IMR-90 (cell line): ENCODE data around the gene PARG. TPM values are rescaled to one million over a fixed set of nuclear protein-coding genes. Genes with fewer than 3 reads are reported as not detected.

ENCODE experiments used
- ATAC-seq: fragments of 200-7000 bp; cut with Tn5 transposase; 2 replicates; pipeline ENCODE4 v1.9.1; 2020; ENCODE audit warnings: low read depth, mild to moderate bottlenecking, moderate library complexity
- BruUV-seq: library from RNA; stranded (reverse); fragments of 400-500 nt; replicated peaks from 2 replicates; lab custom pipeline; 2021; lab: Mats Ljungman, UMichigan
- CTCF ChIA-PET: fragments of 300-600 bp; formaldehyde crosslinking; extraction: SDS; loops from one replicate; lab custom pipeline; 2021; ENCODE audit warnings: antibody characterized with exemption; lab: Yijun Ruan, JAX
- POLR2A ChIA-PET: fragments of 300-600 bp; sonication (Branson Sonifier 250); formaldehyde crosslinking; loops from one replicate; lab custom pipeline; 2022; ENCODE audit warnings: antibody characterized with exemption; ENCODE audit not compliant: unreplicated experiment; lab: Charles Lee
- DNase-seq: peaks from one replicate; pipeline ENCODE4 v3.0.0; 2013
- H2AFZ ChIP-seq: replicated peaks from 2 replicates; pipeline ENCODE3; 2013; ENCODE audit warnings: low read length, mild to moderate bottlenecking; ENCODE audit not compliant: poor library complexity
- H2AK5ac ChIP-seq: 2 replicates; pipeline ENCODE4 v1.6.1; 2013; ENCODE audit warnings: low read depth, low read length, inconsistent platforms
- H2AK9ac ChIP-seq: replicated peaks from 2 replicates; pipeline ENCODE3; 2013; ENCODE audit warnings: mild to moderate bottlenecking, low read depth, low read length, moderate library complexity; ENCODE audit not compliant: poor library complexity
- H2BK120ac ChIP-seq: 2 replicates; pipeline ENCODE4 v1.6.1; 2013; ENCODE audit warnings: low read depth, low read length, inconsistent platforms
- H2BK15ac ChIP-seq: 3 replicates; pipeline ENCODE4 v1.6.1; 2013; ENCODE audit warnings: low read depth, low read length, inconsistent platforms
- H2BK20ac ChIP-seq: 2 replicates; pipeline ENCODE4 v1.6.1; 2013; ENCODE audit warnings: low read depth, mild to moderate bottlenecking, inconsistent platforms, low read length, moderate library complexity
- H2BK5ac ChIP-seq: 2 replicates; pipeline ENCODE4 v1.6.1; 2013; ENCODE audit warnings: mild to moderate bottlenecking, low read depth, low read length, inconsistent platforms; ENCODE audit not compliant: poor library complexity, severe bottlenecking
- H3K14ac ChIP-seq: replicated peaks from 2 replicates; pipeline ENCODE4 v1.6.1; 2013; ENCODE audit warnings: low read depth, low read length, inconsistent platforms
- H3K18ac ChIP-seq: 2 replicates; pipeline ENCODE4 v1.6.1; 2013; ENCODE audit warnings: low read depth, low read length, control low read depth
- H3K23ac ChIP-seq: 2 replicates; pipeline ENCODE4 v1.6.1; 2013; ENCODE audit warnings: low read depth, low read length, inconsistent platforms
- H3K27ac ChIP-seq: 2 replicates; pipeline ENCODE4 v1.5.1; 2013; ENCODE audit warnings: mild to moderate bottlenecking, control low read depth, low read length; ENCODE audit not compliant: insufficient read depth
- H3K27me3 ChIP-seq: 2 replicates; pipeline ENCODE4 v1.6.1; 2013; ENCODE audit warnings: low read length; ENCODE audit not compliant: control insufficient read depth, insufficient read depth
- H3K36me3 ChIP-seq: 2 replicates; pipeline ENCODE4 v1.6.1; 2013; ENCODE audit warnings: low read length, mixed read lengths; ENCODE audit not compliant: control insufficient read depth, insufficient read depth
- H3K4ac ChIP-seq: 2 replicates; pipeline ENCODE4 v1.6.1; 2013; ENCODE audit warnings: low read depth, low read length, inconsistent platforms
- H3K4me1 ChIP-seq: 2 replicates; pipeline ENCODE4 v1.6.1; 2013; ENCODE audit warnings: low read length, mixed read lengths; ENCODE audit not compliant: control insufficient read depth, insufficient read depth
- H3K4me2 ChIP-seq: 2 replicates; pipeline ENCODE4 v1.6.1; 2013; ENCODE audit warnings: low read depth, mild to moderate bottlenecking, control low read depth, low read length, moderate library complexity
- H3K4me3 ChIP-seq: 2 replicates; pipeline ENCODE4 v1.5.1; 2013; ENCODE audit warnings: low read depth, mild to moderate bottlenecking, control low read depth, low read length, moderate library complexity; ENCODE audit not compliant: insufficient read depth
- H3K56ac ChIP-seq: 2 replicates; pipeline ENCODE4 v1.6.1; 2013; ENCODE audit warnings: low read length, inconsistent platforms; ENCODE audit not compliant: insufficient read depth; ENCODE audit errors: extremely low read depth
- H3K79me1 ChIP-seq, 2 experiments: 2 replicates each; pipeline ENCODE4 v1.6.1; 2013; ENCODE audit warnings: low read length in 2 of 2, inconsistent platforms in 1 of 2, low read depth in 1 of 2
- H3K9ac ChIP-seq: 2 replicates; pipeline ENCODE4 v1.6.1; 2013; ENCODE audit warnings: low read depth, low read length, control low read depth
- H3K9me1 ChIP-seq: 2 replicates; pipeline ENCODE4 v1.6.1; 2013; ENCODE audit warnings: low read length, inconsistent platforms; ENCODE audit not compliant: insufficient read depth
- H3K9me3 ChIP-seq: 2 replicates; pipeline ENCODE4 v1.6.1; 2013; ENCODE audit warnings: low read length; ENCODE audit not compliant: control insufficient read depth, insufficient read depth
- H4K20me1 ChIP-seq: 2 replicates; pipeline ENCODE4 v1.6.1; 2013; ENCODE audit warnings: low read length, inconsistent platforms; ENCODE audit not compliant: insufficient read depth
- H4K5ac ChIP-seq: 2 replicates; pipeline ENCODE4 v1.6.1; 2013; ENCODE audit warnings: mild to moderate bottlenecking, low read depth, low read length, control low read depth
- H4K8ac ChIP-seq, 2 experiments: 2 replicates each; pipeline ENCODE4 v1.6.1; 2013; ENCODE audit warnings: low read depth in 2 of 2, low read length in 2 of 2, control low read depth in 1 of 2, inconsistent platforms in 1 of 2
- H4K91ac ChIP-seq: 2 replicates; pipeline ENCODE4 v1.6.1; 2013; ENCODE audit warnings: low read depth, low read length, inconsistent platforms; ENCODE audit not compliant: insufficient read depth
- WGBS, 2 experiments: methylation state at CpG; one replicate each; pipeline versions ENCODE4 v1.1.5 to v1.1.7; 2013; ENCODE audit warnings: missing lambda C conversion rate in 2 of 2; ENCODE audit not compliant: insufficient read length in 1 of 2; ENCODE audit errors: extremely low coverage in 2 of 2; 5-methylcytosine and 5-hydroxymethylcytosine counted together
- dilution Hi-C: fragments of 300-500 bp; cut with HindIII; formaldehyde crosslinking; loops from one replicate; pipeline ENCODE4 v1.14.3; 2018; ENCODE audit warnings: low sequenced_read_pairs; ENCODE audit not compliant: unreplicated experiment
- in situ Hi-C: fragments of 300-500 bp; cut with MboI; formaldehyde crosslinking; loops from 3 replicates; pipeline ENCODE4 v1.14.3; 2019; ENCODE audit warnings: low sequenced_read_pairs, inconsistent platforms, mixed read lengths
- intact Hi-C: fragments of 100-400 bp; cut with micrococcal nuclease; formaldehyde crosslinking; loops from 2 replicates; pipeline ENCODE4 v1.10.0; 2022
- polyA plus RNA-seq, 3 experiments: library from polyadenylated mRNA; depleted of rRNA; stranded (reverse); fragments of >200 nt; gene quantifications; 2 replicates each; pipeline ENCODE4 v1.2.3, GENCODE V29; 2012; ENCODE audit warnings: low replicate concordance in 1 of 3
- total RNA-seq: library from RNA; depleted of rRNA; stranded (reverse); fragments of >200 nt; gene quantifications from 2 replicates; pipeline ENCODE4 v1.2.3, GENCODE V29; 2012
- TF ChIP-seq, protein P1 (sequence below): fragments of 150-350 bp; IDR thresholded peaks from 2 replicates; pipeline ENCODE4 v1.6.1; 2016; ENCODE audit warnings: low read depth, mild to moderate bottlenecking, low read length, moderate library complexity, borderline replicate concordance

PARG gene
- total and polyA plus RNA-seq, 2 of the 4 experiments (the other 2 are of a cell fraction) = 8.6 to 24.4 TPM

DNA sequence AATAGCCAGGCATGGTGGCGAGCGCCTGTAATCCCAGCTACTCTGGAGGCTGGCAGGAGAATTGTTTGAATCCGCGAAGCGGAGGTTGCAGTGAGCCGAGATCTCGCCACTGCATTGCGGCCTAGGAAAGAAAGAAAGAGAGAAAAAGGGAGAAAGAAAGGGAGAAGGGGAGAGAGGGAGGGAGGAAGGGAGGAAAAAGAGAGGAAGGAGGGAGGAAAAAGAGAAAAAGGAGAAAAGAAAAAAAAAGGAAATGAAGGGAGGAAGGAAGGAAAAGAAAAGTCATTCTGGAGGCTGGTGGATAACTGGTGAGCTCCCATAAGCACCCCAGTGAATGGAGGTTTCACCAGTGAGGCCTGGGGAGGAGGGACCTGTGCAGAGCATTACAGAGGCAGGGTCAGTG, 172.1 kb downstream of the PARG start:
- no peak overlapping the region for H2BK15ac ChIP-seq
- in situ Hi-C loops (no loop called here), intact Hi-C loops (no loop called here), dilution Hi-C loops (no loop called here)
- H3K9me1 ChIP-seq = no peaks in the 10 kb centered on the region
- no peak overlapping the region for H3K18ac ChIP-seq
- peaks cover 29% of the 10 kb centered on the region for H3K27me3 ChIP-seq
- DNase-seq (no peak), ATAC-seq (no peak)
- H3K23ac ChIP-seq = no peak overlapping the region
- no peak overlapping the region for H2AFZ ChIP-seq
- WGBS, 2 experiments = 86% methylated on average over 6 of the region's 8 CpGs; no CpG with 5 or more reads in 1 of the 2 experiments
- H3K36me3 ChIP-seq = no peaks in the 10 kb centered on the region
- no peak overlapping the region for H2BK5ac ChIP-seq
- H4K5ac ChIP-seq = no peak overlapping the region
- H3K27ac ChIP-seq = no peak overlapping the region
- TF ChIP-seq, protein P1, sequence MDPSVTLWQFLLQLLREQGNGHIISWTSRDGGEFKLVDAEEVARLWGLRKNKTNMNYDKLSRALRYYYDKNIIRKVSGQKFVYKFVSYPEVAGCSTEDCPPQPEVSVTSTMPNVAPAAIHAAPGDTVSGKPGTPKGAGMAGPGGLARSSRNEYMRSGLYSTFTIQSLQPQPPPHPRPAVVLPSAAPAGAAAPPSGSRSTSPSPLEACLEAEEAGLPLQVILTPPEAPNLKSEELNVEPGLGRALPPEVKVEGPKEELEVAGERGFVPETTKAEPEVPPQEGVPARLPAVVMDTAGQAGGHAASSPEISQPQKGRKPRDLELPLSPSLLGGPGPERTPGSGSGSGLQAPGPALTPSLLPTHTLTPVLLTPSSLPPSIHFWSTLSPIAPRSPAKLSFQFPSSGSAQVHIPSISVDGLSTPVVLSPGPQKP = no peak
- H4K91ac ChIP-seq = no peak overlapping the region
- no peaks in the 10 kb centered on the region for H3K79me1 ChIP-seq
- H4K8ac ChIP-seq = no peak overlapping the region
- H2AK5ac ChIP-seq = no peak overlapping the region
- H4K20me1 ChIP-seq = no peaks in the 10 kb centered on the region
- POLR2A ChIA-PET = no interaction called here
- H3K4me3 ChIP-seq = no peak overlapping the region
- H2BK120ac ChIP-seq = no peak overlapping the region
- no peaks in the 10 kb centered on the region for H3K4me1 ChIP-seq
- no peak overlapping the region for H3K9ac ChIP-seq
- H2BK20ac ChIP-seq = no peak overlapping the region
- H3K9me3 ChIP-seq = no peaks in the 10 kb centered on the region; the same call in 1 of the 2 replicates
- no TSS peak for BruUV-seq
- CTCF ChIA-PET = no interaction called here
- no peak overlapping the region for H3K14ac ChIP-seq
- no peak overlapping the region for H2AK9ac ChIP-seq
- no peak overlapping the region for H3K56ac ChIP-seq
- H3K4me2 ChIP-seq = no peak overlapping the region
- H3K4ac ChIP-seq = no peak overlapping the region
